Fibroblast of peridontal ligament (primary cell): ENCODE results near the gene MEA1.

ENCODE experiments used
- DNase-seq: peaks from one replicate; pipeline ENCODE4 v3.0.0-alpha.2; 2010; ENCODE audit errors: extremely low read depth

Gene MEA1

GRCh38 chr6:42970871-42971612 is 42.7 kb downstream of the MEA1 start:
- no peak for DNase-seq

- DNase-seq = no peak
Measured at GRCh38 chr6:42969934-42970333, 43.8 kb downstream of the MEA1 start.

GRCh38 chr6:42969431-42969830 is 44.3 kb downstream of the MEA1 start:
- DNase-seq = no peak

GRCh38 chr6:42968783-42969182 is 45.0 kb downstream of the MEA1 start:
- no peak for DNase-seq

- no peak for DNase-seq
Measured at GRCh38 chr6:42968126-42968701, 45.5 kb downstream of the MEA1 start.

GRCh38 chr6:42967228-42967627 is 46.5 kb downstream of the MEA1 start:
- no peak for DNase-seq

- no peak for DNase-seq
Measured at GRCh38 chr6:42966571-42966970, 47.2 kb downstream of the MEA1 start.

GRCh38 chr6:42963855-42964605 is 49.7 kb downstream of the MEA1 start:
- peak; percentile 39 for DNase-seq

GRCh38 chr6:42963179-42963854 is 50.4 kb downstream of the MEA1 start:
- no peak for DNase-seq

- no peak for DNase-seq
Measured at GRCh38 chr6:42962502-42963178, 51.1 kb downstream of the MEA1 start.

- no peak for DNase-seq
Measured at GRCh38 chr6:42962096-42962495, 51.6 kb downstream of the MEA1 start.
